NCI-H748 (cell line): ENCODE data around the gene THAP10.
"Not testable (repeated sequence)": the region's sequence is repeated elsewhere in the genome, so short reads cannot be mapped to it uniquely, and the experiment has no call there.

ENCODE experiments used
- DNase-seq: peaks from one replicate; lab custom pipeline; 2025; ENCODE audit not compliant: unreplicated experiment; lab: John Stamatoyannopoulos, UW

The THAP10 gene

GRCh38 chr15:70879401-70879800, 12.8 kb downstream of the THAP10 start:
- DNase-seq, result no peak

GRCh38 chr15:70876683-70877082, 15.6 kb downstream of the THAP10 start:
- no peak for DNase-seq

GRCh38 chr15:70876011-70876410, 16.2 kb downstream of the THAP10 start:
- no peak for DNase-seq

- peak; percentile 6 for DNase-seq
Measured at GRCh38 chr15:70875001-70875782, 17.0 kb downstream of the THAP10 start.

GRCh38 chr15:70873232-70874054, 18.8 kb downstream of the THAP10 start:
- DNase-seq, result no peak

- not testable (repeated sequence) for DNase-seq
Measured at GRCh38 chr15:70871490-70871889, 20.7 kb downstream of the THAP10 start.

- no peak for DNase-seq
Measured at GRCh38 chr15:70870051-70870450, 22.2 kb downstream of the THAP10 start.

GRCh38 chr15:70869346-70869745, 22.9 kb downstream of the THAP10 start:
- DNase-seq, result no peak

- DNase-seq, result no peak
Measured at GRCh38 chr15:70867911-70868467, 24.2 kb downstream of the THAP10 start.

- no peak for DNase-seq
Measured at GRCh38 chr15:70866982-70867641, 25.1 kb downstream of the THAP10 start.

GRCh38 chr15:70863450-70864218, 28.6 kb downstream of the THAP10 start:
- DNase-seq, result no peak

- no peak for DNase-seq
Measured at GRCh38 chr15:70859998-70860397, 32.2 kb downstream of the THAP10 start.

- no peak for DNase-seq
Measured at GRCh38 chr15:70859322-70859908, 32.8 kb downstream of the THAP10 start.

- DNase-seq, result not testable (repeated sequence)
Measured at GRCh38 chr15:70858614-70859321, 33.5 kb downstream of the THAP10 start.

- DNase-seq, result no peak
Measured at GRCh38 chr15:70857562-70858285, 34.5 kb downstream of the THAP10 start.

GRCh38 chr15:70856884-70857561, 35.2 kb downstream of the THAP10 start:
- no peak for DNase-seq

GRCh38 chr15:70856177-70856883, 35.9 kb downstream of the THAP10 start:
- no peak for DNase-seq

GRCh38 chr15:70855764-70856163, 36.5 kb downstream of the THAP10 start:
- DNase-seq, result no peak
